ENCODE results near the gene TBL1X.

The TBL1X gene

GRCh38 chrX:9707306-9708033 is 242.6 kb downstream of the TBL1X start:
- TF ChIP-seq MAX (IDR thresholded peaks at IDR 0.05; ENCODE audit: low read depth, low read length) (no peak), POLR2A (IDR thresholded peaks at IDR 0.05; ENCODE audit: extremely low read depth, insufficient read length) (no peak), CTCF (IDR thresholded peaks at IDR 0.05; ENCODE audit: low read depth, low read length) (no peak), MYC (IDR thresholded peaks at IDR 0.05; ENCODE audit: low read depth, low read length) (no peak)
- DNase-seq (ENCODE audit: low read depth) = no peak
- H3K4me3 ChIP-seq (ENCODE audit: low read depth, low read length) = no peak overlapping the region

- TF ChIP-seq MYC (IDR thresholded peaks at IDR 0.05; ENCODE audit: low read depth, low read length) (no peak), POLR2A (IDR thresholded peaks at IDR 0.05; ENCODE audit: extremely low read depth, insufficient read length) (no peak), CTCF (IDR thresholded peaks at IDR 0.05; ENCODE audit: low read depth, low read length) (no peak)
- no peak for DNase-seq (ENCODE audit: low read depth)
- no peak overlapping the region for H3K4me3 ChIP-seq (ENCODE audit: low read depth, low read length)
Measured at GRCh38 chrX:9708086-9708485, 243.2 kb downstream of the TBL1X start.

GRCh38 chrX:9708923-9709553 is 244.2 kb downstream of the TBL1X start:
- TF ChIP-seq POLR2A (IDR thresholded peaks at IDR 0.05; ENCODE audit: extremely low read depth, insufficient read length) (no peak), CTCF (IDR thresholded peaks at IDR 0.05; ENCODE audit: low read depth, low read length) (peak; percentile 66)
- H3K4me3 ChIP-seq (ENCODE audit: low read depth, low read length) = no peak overlapping the region
- peak; percentile 78 for DNase-seq (ENCODE audit: low read depth)

GRCh38 chrX:9710332-9710731 is 245.5 kb downstream of the TBL1X start:
- no peak for DNase-seq (ENCODE audit: low read depth)
- no peak overlapping the region for H3K4me3 ChIP-seq (ENCODE audit: low read depth, low read length)
- TF ChIP-seq MAX (IDR thresholded peaks at IDR 0.05; ENCODE audit: low read depth, low read length) (no peak), POLR2A (IDR thresholded peaks at IDR 0.05; ENCODE audit: extremely low read depth, insufficient read length) (no peak), CTCF (IDR thresholded peaks at IDR 0.05; ENCODE audit: low read depth, low read length) (no peak), MYC (IDR thresholded peaks at IDR 0.05; ENCODE audit: low read depth, low read length) (no peak)

GRCh38 chrX:9717376-9717775 is 252.5 kb downstream of the TBL1X start:
- DNase-seq (ENCODE audit: low read depth) = no peak
- no peak for TF ChIP-seq CTCF (IDR thresholded peaks at IDR 0.05; ENCODE audit: low read depth, low read length)
- no peak for TF ChIP-seq MAX (IDR thresholded peaks at IDR 0.05; ENCODE audit: low read depth, low read length)
- TF ChIP-seq POLR2A (IDR thresholded peaks at IDR 0.05; ENCODE audit: extremely low read depth, insufficient read length) = no peak
- no peak for TF ChIP-seq MYC (IDR thresholded peaks at IDR 0.05; ENCODE audit: low read depth, low read length)
- H3K4me3 ChIP-seq (ENCODE audit: low read depth, low read length) = no peak overlapping the region

GRCh38 chrX:9724711-9725110 is 259.9 kb downstream of the TBL1X start:
- DNase-seq (ENCODE audit: low read depth) = no peak
- H3K4me3 ChIP-seq (ENCODE audit: low read depth, low read length) = no peak overlapping the region
- TF ChIP-seq POLR2A (IDR thresholded peaks at IDR 0.05; ENCODE audit: extremely low read depth, insufficient read length) = no peak
- TF ChIP-seq CTCF (IDR thresholded peaks at IDR 0.05; ENCODE audit: low read depth, low read length) = no peak
- no peak for TF ChIP-seq MAX (IDR thresholded peaks at IDR 0.05; ENCODE audit: low read depth, low read length)
- no peak for TF ChIP-seq MYC (IDR thresholded peaks at IDR 0.05; ENCODE audit: low read depth, low read length)

All from NB4 (cell line).